HCT116 (cell line): ENCODE measurements around the gene CELF2. TPM values are rescaled to one million over a fixed set of nuclear protein-coding genes. Genes with fewer than 3 reads are reported as not detected.

Experiments
- ATAC-seq: fragments of 200-7000 bp; cut with Tn5 transposase; 2 replicates; pipeline ENCODE4 v1.9.1; 2020; ENCODE audit warnings: mild to moderate bottlenecking, moderate library complexity
- BruUV-seq: library from RNA; stranded (reverse); fragments of 400-500 nt; replicated peaks from 2 replicates; lab custom pipeline; 2021; lab: Mats Ljungman, UMichigan
- CTCF ChIA-PET: fragments of 300-600 bp; sonication (Branson Sonifier 250); formaldehyde crosslinking; loops from one replicate; lab custom pipeline; 2021; ENCODE audit warnings: antibody characterized with exemption; lab: Charles Lee
- POLR2A ChIA-PET: fragments of 300-600, 350-600 bp; sonication (Branson Sonifier 250); formaldehyde crosslinking; loops from one replicate; lab custom pipeline; 2021; ENCODE audit warnings: antibody characterized with exemption; lab: Charles Lee
- RAD21 ChIA-PET, 2 experiments: fragments of 300-600 bp; sonication (Branson Sonifier 250); formaldehyde crosslinking; loops; one replicate each; lab custom pipeline; 2023; ENCODE audit warnings: low total read pairs in 2 of 2; ENCODE audit not compliant: uncharacterized antibody in 2 of 2, unreplicated experiment in 2 of 2, low non-redundant PET in 1 of 2; lab: Charles Lee
- DNase-seq: peaks from one replicate; pipeline ENCODE4 v3.0.0-alpha.2; 2010; ENCODE audit warnings: low read depth, low spot score
- H2AFZ ChIP-seq: fragments of 200-600 bp; shearing (Covaris generic), sonication (generic); 2 replicates; pipeline ENCODE4 v1.6.1; 2017; ENCODE audit warnings: low read depth, mixed run types, mixed read lengths, antibody characterized with exemption, low read length; ENCODE audit not compliant: poor library complexity, severe bottlenecking
- H3K27ac ChIP-seq: 2 replicates; pipeline ENCODE4 v1.5.1; 2012; ENCODE audit warnings: low read depth, low read length
- H3K27me3 ChIP-seq: fragments of 200-600 bp; sonication (generic); 2 replicates; pipeline ENCODE4 v1.6.1; 2016; ENCODE audit warnings: mixed run types, low read length, mixed read lengths; ENCODE audit not compliant: insufficient read depth
- H3K36me3 ChIP-seq, 2 experiments: fragments of 200-500 bp in 1 of 2; fragments of 200-600 bp in 1 of 2; sonication (Bioruptor generic) in 1 of 2; sonication (generic) in 1 of 2; 2 replicates each; pipeline versions ENCODE4 v1.5.1 to v1.6.1; 2014 to 2016; ENCODE audit warnings: low read length in 2 of 2, inconsistent platforms in 1 of 2, mixed read lengths in 1 of 2, mixed run types in 1 of 2; ENCODE audit not compliant: insufficient read depth in 2 of 2, control insufficient read depth in 1 of 2
- H3K4me1 ChIP-seq, 2 experiments: fragments of 200-600 bp in 1 of 2; sonication (generic) in 1 of 2; 2 replicates each; pipeline versions ENCODE4 v1.5.1 to v1.6.1; 2012 to 2017; ENCODE audit warnings: low read length in 2 of 2, inconsistent platforms in 1 of 2, mild to moderate bottlenecking in 1 of 2, mixed read lengths in 1 of 2, mixed run types in 1 of 2, moderate library complexity in 1 of 2; ENCODE audit not compliant: insufficient read depth in 2 of 2, control insufficient read depth in 1 of 2
- H3K4me2 ChIP-seq: fragments of 200-600 bp; sonication (generic); 2 replicates; pipeline ENCODE4 v1.6.1; 2017; ENCODE audit warnings: mixed run types, low read length, mixed read lengths
- H3K4me3 ChIP-seq, 2 experiments: fragments of 200-600 bp in 1 of 2; sonication (generic) in 1 of 2; replicated peaks in 1 of 2; 2 replicates each; pipeline ENCODE4 v1.5.1; 2011 to 2016; ENCODE audit warnings: low read length in 2 of 2, control low read depth in 1 of 2, low read depth in 1 of 2, mild to moderate bottlenecking in 1 of 2, mixed read lengths in 1 of 2, mixed run types in 1 of 2
- H3K79me2 ChIP-seq: fragments of 200-600 bp; sonication (generic); 2 replicates; pipeline ENCODE4 v1.6.1; 2017; ENCODE audit warnings: mild to moderate bottlenecking, mixed run types, low read length, moderate library complexity, mixed read lengths; ENCODE audit not compliant: insufficient read depth
- H3K9ac ChIP-seq: fragments of 200-600 bp; sonication (generic); 2 replicates; pipeline ENCODE4 v1.6.1; 2016; ENCODE audit warnings: low read length, mixed read lengths
- H3K9me2 ChIP-seq: fragments of 200-600 bp; sonication (generic), shearing (Covaris generic); 2 replicates; pipeline ENCODE4 v1.6.1; 2017; ENCODE audit warnings: mixed run types, mild to moderate bottlenecking, moderate library complexity; ENCODE audit not compliant: insufficient read depth
- H3K9me3 ChIP-seq, 2 experiments: fragments of 200-500 bp in 1 of 2; fragments of 200-600 bp in 1 of 2; sonication (Bioruptor generic) in 1 of 2; sonication (generic) in 1 of 2; 2 replicates each; pipeline ENCODE4 v1.6.1; 2014 to 2017; ENCODE audit warnings: low read length in 2 of 2, mixed read lengths in 2 of 2, inconsistent platforms in 1 of 2, low read depth in 1 of 2, mild to moderate bottlenecking in 1 of 2, mixed run types in 1 of 2, moderate library complexity in 1 of 2; ENCODE audit not compliant: control insufficient read depth in 1 of 2, insufficient read depth in 1 of 2
- H4K20me1 ChIP-seq: fragments of 200-600 bp; sonication (generic), shearing (Covaris generic); 2 replicates; pipeline ENCODE4 v1.6.1; 2017; ENCODE audit warnings: mixed run types, mild to moderate bottlenecking, moderate library complexity; ENCODE audit not compliant: insufficient read depth
- CBX3 ChIP-seq: IDR thresholded peaks from 2 replicates; pipeline ENCODE4 v1.6.1; 2012; ENCODE audit warnings: low read depth
- ELF1 ChIP-seq: IDR thresholded peaks from 2 replicates; pipeline ENCODE4 v1.6.1; 2012; ENCODE audit warnings: low read depth, borderline replicate concordance
- EZH2 ChIP-seq: fragments of 200-600 bp; sonication (generic); IDR thresholded peaks from 2 replicates; pipeline ENCODE4 v1.6.1; 2017; ENCODE audit warnings: antibody characterized with exemption, mixed run types
- EZH2phosphoT487 ChIP-seq: fragments of 200-600 bp; IDR thresholded peaks from 2 replicates; pipeline ENCODE4 v1.6.1; 2018; ENCODE audit warnings: antibody characterized with exemption, borderline replicate concordance
- FOSL1 ChIP-seq: IDR thresholded peaks from 2 replicates; pipeline ENCODE4 v1.6.1; 2012; ENCODE audit warnings: low read depth
- JUND ChIP-seq: IDR thresholded peaks from 2 replicates; pipeline ENCODE4 v1.6.1; 2012
- RAD21 ChIP-seq: IDR thresholded peaks from 2 replicates; pipeline ENCODE4 v1.6.1; 2012; ENCODE audit warnings: low read depth, mild to moderate bottlenecking
- SIN3A ChIP-seq: IDR thresholded peaks from 2 replicates; pipeline ENCODE4 v1.6.1; 2012; ENCODE audit warnings: low read depth
- SRF ChIP-seq: IDR thresholded peaks from 2 replicates; pipeline ENCODE4 v1.6.1; 2012; ENCODE audit warnings: low read depth
- TCF7L2 ChIP-seq: IDR thresholded peaks from 2 replicates; pipeline ENCODE4 v1.7.0; 2011; ENCODE audit warnings: borderline replicate concordance, inconsistent platforms; ENCODE audit not compliant: insufficient read depth, insufficient read length; ENCODE audit errors: extremely low read depth
- YY1 ChIP-seq: IDR thresholded peaks from 2 replicates; pipeline ENCODE4 v1.6.1; 2011; ENCODE audit warnings: low read length, low read depth, moderate library complexity, mild to moderate bottlenecking; ENCODE audit not compliant: insufficient replicate concordance; ENCODE audit errors: extremely low read depth
- ZFX ChIP-seq: fragments of 450-650 bp; IDR thresholded peaks from 2 replicates; pipeline ENCODE4 v1.6.1; 2017
- ZNF274 ChIP-seq: fragments of 200-500 bp; sonication (Bioruptor generic); IDR thresholded peaks from 2 replicates; pipeline ENCODE4 v1.6.1; 2014; ENCODE audit warnings: mild to moderate bottlenecking, low read depth, low read length, inconsistent platforms
- intact Hi-C: fragments of 100-400 bp; cut with micrococcal nuclease; formaldehyde crosslinking; loops from 2 replicates; pipeline ENCODE4 v1.10.0; 2022
- total RNA-seq: library from RNA; stranded (reverse); gene quantifications from one replicate; pipeline ENCODE4 v1.2.1, GENCODE V29; 2021; ENCODE audit not compliant: unreplicated experiment
- TF ChIP-seq, protein P1 (sequence below), 3 experiments: fragments of 200-600 bp in 1 of 3; sonication (generic) in 1 of 3; IDR thresholded peaks in 2 of 3; conservative IDR thresholded peaks in 1 of 3; 2 replicates each; pipeline ENCODE4 v1.5.1; 2012 to 2017; ENCODE audit warnings: low read depth in 2 of 3, low read length in 2 of 3, antibody characterized with exemption in 1 of 3, borderline replicate concordance in 1 of 3, control low read depth in 1 of 3, mild to moderate bottlenecking in 1 of 3, mixed read lengths in 1 of 3, mixed run types in 1 of 3, moderate library complexity in 1 of 3; ENCODE audit not compliant: insufficient read depth in 1 of 3
- TF ChIP-seq, protein P2 (sequence below): IDR thresholded peaks from 2 replicates; pipeline ENCODE4 v1.6.1; 2012; ENCODE audit warnings: low read depth

The CELF2 gene
- total RNA-seq, 1 experiment from 2014 or later: 0.66 TPM

DNA sequence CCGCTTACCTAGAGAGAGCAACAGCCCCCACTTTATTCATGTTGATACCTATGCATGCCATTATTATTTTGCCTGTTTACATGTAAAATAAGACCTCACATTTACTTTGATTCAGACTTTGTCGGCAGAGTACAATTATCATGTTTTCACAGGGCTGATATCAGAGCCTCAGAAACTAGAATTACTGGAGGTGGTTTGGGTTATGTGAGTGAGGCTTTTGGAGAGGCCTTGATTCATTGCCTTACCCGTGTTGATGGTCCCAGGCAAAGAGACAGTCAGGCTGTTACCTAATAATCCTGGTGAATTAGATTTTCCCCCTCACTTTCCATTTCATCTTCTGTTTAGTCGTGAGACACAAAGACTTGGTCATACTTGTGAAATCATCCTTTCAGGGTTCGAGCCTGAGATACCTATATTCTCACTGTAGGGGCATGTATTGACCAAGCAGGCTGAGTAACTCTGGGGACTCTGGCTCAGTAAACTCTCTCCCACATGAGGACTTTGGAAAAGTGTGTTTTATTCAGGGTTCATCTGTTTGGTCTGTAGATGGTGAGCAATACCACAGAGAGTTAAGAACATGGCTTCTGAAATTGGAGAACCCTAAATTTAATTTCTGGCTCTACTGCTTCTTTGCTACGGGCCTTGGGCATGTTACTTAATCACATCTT is 150.9 kb downstream of the CELF2 start:
- H3K9me3 ChIP-seq: no peaks in the 10 kb centered on the region
- no peaks in the 10 kb centered on the region for H3K36me3 ChIP-seq
- ChIA-PET CTCF (no interaction called here), POLR2A (no interaction called here), RAD21 (no interaction called here)
- H3K4me2 ChIP-seq: no peak overlapping the region
- H3K79me2 ChIP-seq: no peaks in the 10 kb centered on the region
- H2AFZ ChIP-seq: no peak overlapping the region
- H3K27me3 ChIP-seq: peaks cover 10% of the 10 kb centered on the region; the same call in 1 of the 2 replicates
- DNase-seq: no peak
- BruUV-seq: no TSS peak
- H3K9me2 ChIP-seq: no peaks in the 10 kb centered on the region
- no peak for ATAC-seq
- H3K27ac ChIP-seq: no peak overlapping the region
- intact Hi-C loops: no loop called here
- H3K9ac ChIP-seq: no peak overlapping the region
- TF ChIP-seq CBX3 (no peak), TCF7L2 (no peak), FOSL1 (no peak), ZFX (no peak), ZNF274 (no peak), EZH2phosphoT487 (no peak), SIN3A (no peak), RAD21 (no peak), JUND (no peak), SRF (no peak), ELF1 (no peak), YY1 (no peak), EZH2 (no peak)
- TF ChIP-seq, protein P1, sequence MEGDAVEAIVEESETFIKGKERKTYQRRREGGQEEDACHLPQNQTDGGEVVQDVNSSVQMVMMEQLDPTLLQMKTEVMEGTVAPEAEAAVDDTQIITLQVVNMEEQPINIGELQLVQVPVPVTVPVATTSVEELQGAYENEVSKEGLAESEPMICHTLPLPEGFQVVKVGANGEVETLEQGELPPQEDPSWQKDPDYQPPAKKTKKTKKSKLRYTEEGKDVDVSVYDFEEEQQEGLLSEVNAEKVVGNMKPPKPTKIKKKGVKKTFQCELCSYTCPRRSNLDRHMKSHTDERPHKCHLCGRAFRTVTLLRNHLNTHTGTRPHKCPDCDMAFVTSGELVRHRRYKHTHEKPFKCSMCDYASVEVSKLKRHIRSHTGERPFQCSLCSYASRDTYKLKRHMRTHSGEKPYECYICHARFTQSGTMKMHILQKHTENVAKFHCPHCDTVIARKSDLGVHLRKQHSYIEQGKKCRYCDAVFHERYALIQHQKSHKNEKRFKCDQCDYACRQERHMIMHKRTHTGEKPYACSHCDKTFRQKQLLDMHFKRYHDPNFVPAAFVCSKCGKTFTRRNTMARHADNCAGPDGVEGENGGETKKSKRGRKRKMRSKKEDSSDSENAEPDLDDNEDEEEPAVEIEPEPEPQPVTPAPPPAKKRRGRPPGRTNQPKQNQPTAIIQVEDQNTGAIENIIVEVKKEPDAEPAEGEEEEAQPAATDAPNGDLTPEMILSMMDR (IDR thresholded peaks at IDR 0.05 in 2 of 3, conservative IDR thresholded peaks at IDR 0.05 in 1 of 3; ENCODE audit: borderline replicate concordance in 1 of 3, insufficient read depth in 1 of 3, low read depth in 2 of 3, low read length in 2 of 3): no peak
- TF ChIP-seq, protein P2, sequence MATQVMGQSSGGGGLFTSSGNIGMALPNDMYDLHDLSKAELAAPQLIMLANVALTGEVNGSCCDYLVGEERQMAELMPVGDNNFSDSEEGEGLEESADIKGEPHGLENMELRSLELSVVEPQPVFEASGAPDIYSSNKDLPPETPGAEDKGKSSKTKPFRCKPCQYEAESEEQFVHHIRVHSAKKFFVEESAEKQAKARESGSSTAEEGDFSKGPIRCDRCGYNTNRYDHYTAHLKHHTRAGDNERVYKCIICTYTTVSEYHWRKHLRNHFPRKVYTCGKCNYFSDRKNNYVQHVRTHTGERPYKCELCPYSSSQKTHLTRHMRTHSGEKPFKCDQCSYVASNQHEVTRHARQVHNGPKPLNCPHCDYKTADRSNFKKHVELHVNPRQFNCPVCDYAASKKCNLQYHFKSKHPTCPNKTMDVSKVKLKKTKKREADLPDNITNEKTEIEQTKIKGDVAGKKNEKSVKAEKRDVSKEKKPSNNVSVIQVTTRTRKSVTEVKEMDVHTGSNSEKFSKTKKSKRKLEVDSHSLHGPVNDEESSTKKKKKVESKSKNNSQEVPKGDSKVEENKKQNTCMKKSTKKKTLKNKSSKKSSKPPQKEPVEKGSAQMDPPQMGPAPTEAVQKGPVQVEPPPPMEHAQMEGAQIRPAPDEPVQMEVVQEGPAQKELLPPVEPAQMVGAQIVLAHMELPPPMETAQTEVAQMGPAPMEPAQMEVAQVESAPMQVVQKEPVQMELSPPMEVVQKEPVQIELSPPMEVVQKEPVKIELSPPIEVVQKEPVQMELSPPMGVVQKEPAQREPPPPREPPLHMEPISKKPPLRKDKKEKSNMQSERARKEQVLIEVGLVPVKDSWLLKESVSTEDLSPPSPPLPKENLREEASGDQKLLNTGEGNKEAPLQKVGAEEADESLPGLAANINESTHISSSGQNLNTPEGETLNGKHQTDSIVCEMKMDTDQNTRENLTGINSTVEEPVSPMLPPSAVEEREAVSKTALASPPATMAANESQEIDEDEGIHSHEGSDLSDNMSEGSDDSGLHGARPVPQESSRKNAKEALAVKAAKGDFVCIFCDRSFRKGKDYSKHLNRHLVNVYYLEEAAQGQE: no peak
- no peak overlapping the region for H3K4me3 ChIP-seq
- H4K20me1 ChIP-seq: no peaks in the 10 kb centered on the region
- H3K4me1 ChIP-seq: no peaks in the 10 kb centered on the region
